Measurements from ENCODE around the gene TMEM201. TPM values are rescaled to one million over a fixed set of nuclear protein-coding genes. Genes with fewer than 3 reads are reported as not detected.

Gene TMEM201
- total and polyA plus RNA-seq, 2 of the 4 experiments (the other 2 are of a cell fraction), result 1.3 to 8.7 TPM

- Histone ChIP-seq H2BK20ac (ENCODE audit: low read depth, low read length) (no peak overlapping the region), H2AK9ac (replicated peaks; ENCODE audit: low read depth, low read length, poor library complexity) (no peak overlapping the region), H3K9me1 (ENCODE audit: insufficient read depth, low read length) (no peaks in the 10 kb centered on the region), H3K9me3 (ENCODE audit: control insufficient read depth, insufficient read depth, low read length) (no peaks in the 10 kb centered on the region), H3K79me1 (ENCODE audit: low read depth in 1 of 2, low read length in 2 of 2) (no peaks in the 10 kb centered on the region), H4K91ac (ENCODE audit: insufficient read depth, low read depth, low read length) (no peak overlapping the region), H3K4me2 (ENCODE audit: low read depth, low read length) (no peak overlapping the region), H3K18ac (ENCODE audit: low read depth, low read length) (no peak overlapping the region), H2BK15ac (ENCODE audit: low read depth, low read length) (no peak overlapping the region), H2BK5ac (ENCODE audit: low read depth, low read length, poor library complexity, severe bottlenecking) (no peak overlapping the region), H4K20me1 (ENCODE audit: insufficient read depth, low read length) (no peaks in the 10 kb centered on the region), H3K9ac (ENCODE audit: low read depth, low read length) (no peak overlapping the region), H3K27ac (ENCODE audit: insufficient read depth, low read length) (no peak overlapping the region), H3K4me1 (ENCODE audit: control insufficient read depth, insufficient read depth, low read length) (no peaks in the 10 kb centered on the region), H3K27me3 (ENCODE audit: control insufficient read depth, insufficient read depth, low read length) (no peaks in the 10 kb centered on the region), H2AK5ac (ENCODE audit: low read depth, low read length) (no peak overlapping the region), H2BK120ac (ENCODE audit: low read depth, low read length) (no peak overlapping the region), H3K56ac (ENCODE audit: extremely low read depth, insufficient read depth, low read length) (no peak overlapping the region), H3K4me3 (ENCODE audit: insufficient read depth, low read depth, low read length) (no peak overlapping the region), H3K14ac (replicated peaks; ENCODE audit: low read depth, low read length) (no peak overlapping the region), H2AFZ (replicated peaks; ENCODE audit: low read length, poor library complexity) (no peak overlapping the region), H4K5ac (ENCODE audit: low read depth, low read length) (no peak overlapping the region), H3K23ac (ENCODE audit: low read depth, low read length) (no peak overlapping the region), H3K4ac (ENCODE audit: low read depth, low read length) (no peak overlapping the region), H4K8ac (ENCODE audit: low read depth in 2 of 2, low read length in 2 of 2) (no peak overlapping the region), H3K36me3 (ENCODE audit: control insufficient read depth, insufficient read depth, low read length) (peaks cover 17% of the 10 kb centered on the region)
- ChIA-PET POLR2A (ENCODE audit: unreplicated experiment) (no interaction called here), CTCF (interaction anchor here (1.1 kb wide), 1 partner anchor 11 kb away, joined by 3 read pairs; no protein-coding TSS in a partner anchor)
- DNase-seq, result no peak
- dilution Hi-C loops (cut with HindIII; ENCODE audit: low sequenced_read_pairs, unreplicated experiment), result no loop called here
- ATAC-seq (ENCODE audit: low read depth), result no peak
- BruUV-seq (replicated peaks), result no TSS peak
- intact Hi-C loops (cut with micrococcal nuclease), result no loop called here
- TF ChIP-seq ELK1 (IDR thresholded peaks at IDR 0.05; ENCODE audit: borderline replicate concordance, low read depth, low read length), result no peak
- TF ChIP-seq SMC3 (IDR thresholded peaks at IDR 0.05; ENCODE audit: low read depth, low read length), result no peak
- TF ChIP-seq NFE2L2 (IDR thresholded peaks at IDR 0.05; ENCODE audit: low read depth, low read length), result no peak
- TF ChIP-seq RAD21 (IDR thresholded peaks at IDR 0.05; ENCODE audit: low read length), result no peak
- TF ChIP-seq BHLHE40 (IDR thresholded peaks at IDR 0.05; ENCODE audit: low read depth, low read length), result no peak
- no peak for TF ChIP-seq RCOR1 (IDR thresholded peaks at IDR 0.05; ENCODE audit: insufficient replicate concordance, low read length)
- TF ChIP-seq RFX5 (IDR thresholded peaks at IDR 0.05; ENCODE audit: low read depth, low read length), result no peak
- TF ChIP-seq MAFK (IDR thresholded peaks at IDR 0.05; ENCODE audit: low read depth, low read length), result no peak
- no peak for TF ChIP-seq CTCF (conservative IDR thresholded peaks at IDR 0.05; ENCODE audit: low read depth, low read length)
- no peak for TF ChIP-seq POLR2A (IDR thresholded peaks at IDR 0.05; ENCODE audit: low read depth, low read length)
- TF ChIP-seq USF2 (IDR thresholded peaks at IDR 0.05; ENCODE audit: low read depth, low read length), result no peak
- no peak for TF ChIP-seq FOS (IDR thresholded peaks at IDR 0.05; ENCODE audit: low read depth, low read length)
- no peak for TF ChIP-seq MXI1 (IDR thresholded peaks at IDR 0.05; ENCODE audit: borderline replicate concordance, low read depth, low read length)
- no peak for TF ChIP-seq MAZ (IDR thresholded peaks at IDR 0.05; ENCODE audit: borderline replicate concordance, low read depth, low read length)
- TF ChIP-seq CHD1 (IDR thresholded peaks at IDR 0.05; ENCODE audit: low read depth, low read length), result no peak
- TF ChIP-seq CEBPB (IDR thresholded peaks at IDR 0.05; ENCODE audit: low read depth, low read length), result no peak
- 90% methylated on average over 6 of the region's 6 CpGs; no CpG with 5 or more reads in 1 of the 2 experiments for WGBS, 2 experiments (ENCODE audit: extremely low coverage in 2 of 2, insufficient read length in 1 of 2)
- in situ Hi-C loops (cut with MboI; ENCODE audit: low sequenced_read_pairs), result loop anchor here (5.0 to 10.0 kb wide), 2 partner anchors 85 to 302 kb away; no protein-coding TSS in a partner anchor
These were observed 11.8 kb upstream of the TMEM201 start for GRCh38 chr1:9576903-9577302.

Measured in IMR-90 (cell line).